ENCODE results near the gene SPPL3. TPM values are rescaled to one million over a fixed set of nuclear protein-coding genes. Genes with fewer than 3 reads are reported as not detected.
A peak's percentile ranks its signal among the peaks of the same experiment; 100 is the strongest.

SPPL3 gene
- total and polyA plus RNA-seq, 2 donors from 2014 or later, result 23.8 to 51.9 TPM

DNA sequence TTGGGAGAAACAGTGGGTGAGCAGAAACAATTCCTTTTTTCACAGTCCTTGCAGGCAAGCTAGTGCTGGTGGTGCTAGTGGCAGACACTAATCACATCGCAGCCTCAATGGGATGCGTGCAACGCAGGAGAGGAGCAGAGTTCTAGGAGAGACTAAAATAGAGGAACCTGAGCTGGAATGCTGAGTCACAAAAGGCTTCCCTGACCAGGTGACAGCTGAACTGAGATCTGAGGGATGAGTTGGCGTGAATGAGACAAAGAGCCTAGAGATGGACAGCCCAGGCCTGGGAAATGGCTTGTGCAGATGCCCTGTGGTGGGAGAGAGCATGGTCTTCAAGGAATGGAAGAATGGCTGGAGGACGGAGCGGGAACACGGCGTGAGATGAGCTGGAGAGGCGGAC lies 152.8 kb downstream of the SPPL3 start:
- Histone ChIP-seq H3K9me3 (ENCODE audit: control insufficient read depth in 2 of 3, insufficient read depth in 1 of 3, low read length in 3 of 3) (no peaks in the 10 kb centered on the region), H3K9ac (ENCODE audit: low read length in 3 of 3) (no peak overlapping the region), H3K27me3 (ENCODE audit: control insufficient read depth, insufficient read depth, low read length) (no peaks in the 10 kb centered on the region), H3K27ac (ENCODE audit: low read depth in 2 of 2, low read length in 2 of 2) (no peak overlapping the region), H3K4me3 (ENCODE audit: low read length in 3 of 3) (no peak overlapping the region), H3K36me3 (ENCODE audit: control insufficient read depth in 2 of 3, insufficient read depth in 3 of 3, low read length in 3 of 3) (no peaks in the 10 kb centered on the region), H3K4me1 (ENCODE audit: control insufficient read depth in 2 of 3, insufficient read depth in 2 of 3, low read depth in 1 of 3, low read length in 3 of 3) (no peaks in the 10 kb centered on the region)
- DNase-seq (no peak), FAIRE-seq (no peak)
- TF ChIP-seq, protein P1, sequence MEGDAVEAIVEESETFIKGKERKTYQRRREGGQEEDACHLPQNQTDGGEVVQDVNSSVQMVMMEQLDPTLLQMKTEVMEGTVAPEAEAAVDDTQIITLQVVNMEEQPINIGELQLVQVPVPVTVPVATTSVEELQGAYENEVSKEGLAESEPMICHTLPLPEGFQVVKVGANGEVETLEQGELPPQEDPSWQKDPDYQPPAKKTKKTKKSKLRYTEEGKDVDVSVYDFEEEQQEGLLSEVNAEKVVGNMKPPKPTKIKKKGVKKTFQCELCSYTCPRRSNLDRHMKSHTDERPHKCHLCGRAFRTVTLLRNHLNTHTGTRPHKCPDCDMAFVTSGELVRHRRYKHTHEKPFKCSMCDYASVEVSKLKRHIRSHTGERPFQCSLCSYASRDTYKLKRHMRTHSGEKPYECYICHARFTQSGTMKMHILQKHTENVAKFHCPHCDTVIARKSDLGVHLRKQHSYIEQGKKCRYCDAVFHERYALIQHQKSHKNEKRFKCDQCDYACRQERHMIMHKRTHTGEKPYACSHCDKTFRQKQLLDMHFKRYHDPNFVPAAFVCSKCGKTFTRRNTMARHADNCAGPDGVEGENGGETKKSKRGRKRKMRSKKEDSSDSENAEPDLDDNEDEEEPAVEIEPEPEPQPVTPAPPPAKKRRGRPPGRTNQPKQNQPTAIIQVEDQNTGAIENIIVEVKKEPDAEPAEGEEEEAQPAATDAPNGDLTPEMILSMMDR (IDR thresholded peaks at IDR 0.05; ENCODE audit: borderline replicate concordance, extremely low read depth, insufficient read depth), result no peak
- intact Hi-C loops (cut with DNase I), result no loop called here

- Histone ChIP-seq H3K27ac (ENCODE audit: low read depth in 2 of 2, low read length in 2 of 2) (no peak overlapping the region), H3K4me1 (ENCODE audit: control insufficient read depth in 2 of 3, insufficient read depth in 2 of 3, low read depth in 1 of 3, low read length in 3 of 3) (no peaks in the 10 kb centered on the region), H3K36me3 (ENCODE audit: control insufficient read depth in 2 of 3, insufficient read depth in 3 of 3, low read length in 3 of 3) (no peaks in the 10 kb centered on the region), H3K4me3 (ENCODE audit: low read length in 3 of 3) (no peak overlapping the region), H3K9ac (ENCODE audit: low read length in 3 of 3) (no peak overlapping the region), H3K9me3 (ENCODE audit: control insufficient read depth in 2 of 3, insufficient read depth in 1 of 3, low read length in 3 of 3) (no peaks in the 10 kb centered on the region), H3K27me3 (ENCODE audit: control insufficient read depth, insufficient read depth, low read length) (no peaks in the 10 kb centered on the region)
- FAIRE-seq (no peak), DNase-seq (no peak)
- intact Hi-C loops (cut with DNase I), result no loop called here
- TF ChIP-seq, protein P1 (IDR thresholded peaks at IDR 0.05; ENCODE audit: borderline replicate concordance, extremely low read depth, insufficient read depth), result no peak
These were observed 153.4 kb downstream of the SPPL3 start for GRCh38 chr12:120750806-120751205.

- intact Hi-C loops (cut with DNase I), result no loop called here
- H3K27ac ChIP-seq (ENCODE audit: low read depth in 2 of 2, low read length in 2 of 2), result no peak overlapping the region
- H3K9me3 ChIP-seq (ENCODE audit: control insufficient read depth in 2 of 3, insufficient read depth in 1 of 3, low read length in 3 of 3), result no peaks in the 10 kb centered on the region
- no peak for DNase-seq
- FAIRE-seq, result no peak
- H3K36me3 ChIP-seq (ENCODE audit: control insufficient read depth in 2 of 3, insufficient read depth in 3 of 3, low read length in 3 of 3), result no peaks in the 10 kb centered on the region
- H3K4me1 ChIP-seq (ENCODE audit: control insufficient read depth in 2 of 3, insufficient read depth in 2 of 3, low read depth in 1 of 3, low read length in 3 of 3), result no peaks in the 10 kb centered on the region
- H3K27me3 ChIP-seq (ENCODE audit: control insufficient read depth, insufficient read depth, low read length), result no peaks in the 10 kb centered on the region
- TF ChIP-seq, protein P1 (IDR thresholded peaks at IDR 0.05; ENCODE audit: borderline replicate concordance, extremely low read depth, insufficient read depth), result no peak
- no peak overlapping the region for H3K9ac ChIP-seq (ENCODE audit: low read length in 3 of 3)
- no peak overlapping the region for H3K4me3 ChIP-seq (ENCODE audit: low read length in 3 of 3)
These were observed 154.9 kb downstream of the SPPL3 start for GRCh38 chr12:120749256-120749655.

GRCh38 chr12:120748242-120748641 lies 155.9 kb downstream of the SPPL3 start:
- H3K4me1 ChIP-seq (ENCODE audit: control insufficient read depth in 2 of 3, insufficient read depth in 2 of 3, low read depth in 1 of 3, low read length in 3 of 3), result no peaks in the 10 kb centered on the region
- H3K27me3 ChIP-seq (ENCODE audit: control insufficient read depth, insufficient read depth, low read length), result no peaks in the 10 kb centered on the region
- H3K9ac ChIP-seq (ENCODE audit: low read length in 3 of 3), result no peak overlapping the region
- H3K9me3 ChIP-seq (ENCODE audit: control insufficient read depth in 2 of 3, insufficient read depth in 1 of 3, low read length in 3 of 3), result no peaks in the 10 kb centered on the region
- no peak overlapping the region for H3K4me3 ChIP-seq (ENCODE audit: low read length in 3 of 3)
- no peak for FAIRE-seq
- H3K36me3 ChIP-seq (ENCODE audit: control insufficient read depth in 2 of 3, insufficient read depth in 3 of 3, low read length in 3 of 3), result no peaks in the 10 kb centered on the region
- TF ChIP-seq, protein P1 (IDR thresholded peaks at IDR 0.05; ENCODE audit: borderline replicate concordance, extremely low read depth, insufficient read depth), result no peak
- intact Hi-C loops (cut with DNase I), result no loop called here
- peak in 1 of 5 donors; percentile 9 for DNase-seq
- no peak overlapping the region for H3K27ac ChIP-seq (ENCODE audit: low read depth in 2 of 2, low read length in 2 of 2)

Data from kidney (tissue), 14 donors.